ENCODE data around the gene ZSWIM2.
"Not testable (repeated sequence)": the region's sequence is repeated elsewhere in the genome, so short reads cannot be mapped to it uniquely, and the experiment has no call there.

The ZSWIM2 gene

DNA sequence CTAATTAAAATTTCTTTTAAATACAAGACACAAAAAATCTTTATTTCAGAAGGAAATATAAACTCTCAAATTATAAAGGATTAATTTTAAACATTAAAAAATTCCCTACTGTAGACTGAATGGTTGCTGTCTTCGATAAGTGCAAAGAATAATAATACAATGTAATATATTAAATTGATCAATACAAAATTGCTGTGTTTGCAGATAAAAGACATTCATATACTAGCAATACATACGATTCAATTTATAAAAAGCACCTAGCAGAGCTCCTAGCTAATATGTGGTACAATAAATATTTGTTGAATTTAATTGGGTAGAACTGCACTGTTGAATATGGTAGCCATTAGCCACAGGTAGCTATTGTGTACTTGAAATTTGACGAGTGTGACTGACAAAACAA lies 6.6 kb downstream of the ZSWIM2 start:
- DNase-seq (ENCODE audit: extremely low read depth in 1 of 2, low read depth in 1 of 2): no peak

- no peak for DNase-seq (ENCODE audit: extremely low read depth in 1 of 2, low read depth in 1 of 2)
Observed at GRCh38 chr2:186841940-186842339, 7.0 kb downstream of the ZSWIM2 start.

DNA sequence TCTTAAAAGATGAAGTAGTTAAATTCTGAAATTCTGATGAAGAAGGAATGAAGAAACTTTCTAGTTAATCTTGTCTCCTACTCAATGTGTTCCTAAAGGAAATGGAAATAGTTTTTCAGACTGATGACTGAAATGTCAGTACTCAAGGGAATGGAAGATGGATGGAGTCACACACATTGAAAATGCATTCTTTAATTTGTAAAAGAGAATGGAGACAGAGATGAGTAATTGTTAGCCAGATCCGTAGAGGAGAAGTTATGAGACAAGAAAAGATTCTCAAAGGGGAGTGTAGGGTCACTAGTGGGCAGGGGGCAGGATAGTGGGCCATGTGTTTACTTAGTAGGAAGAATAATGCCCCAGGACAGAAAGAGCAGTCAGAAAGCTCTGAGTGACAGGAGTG lies 13.3 kb downstream of the ZSWIM2 start:
- DNase-seq (ENCODE audit: extremely low read depth in 1 of 2, low read depth in 1 of 2): no peak

- no peak for DNase-seq (ENCODE audit: extremely low read depth in 1 of 2, low read depth in 1 of 2)
Observed at GRCh38 chr2:186827862-186828492, 21.0 kb downstream of the ZSWIM2 start.

DNA sequence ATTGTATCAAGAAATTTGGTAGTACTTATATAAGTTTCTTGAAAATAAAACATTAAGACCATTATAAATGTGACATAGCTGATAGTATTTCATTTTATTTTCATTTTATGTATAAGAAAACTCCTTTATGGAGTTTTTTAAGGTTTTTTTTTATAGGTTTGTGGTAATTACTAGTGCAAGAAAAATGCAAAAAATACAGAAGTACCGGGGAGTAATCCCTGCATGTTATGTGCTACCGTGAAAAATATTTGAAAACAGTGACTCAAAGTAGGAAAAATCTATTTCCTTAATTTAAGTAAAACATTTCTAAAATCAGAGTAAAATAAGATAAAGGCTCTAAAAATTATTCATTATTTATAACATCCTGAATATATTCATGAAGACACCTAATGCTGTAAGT lies 21.6 kb downstream of the ZSWIM2 start:
- no peak for DNase-seq (ENCODE audit: extremely low read depth in 1 of 2, low read depth in 1 of 2)

DNA sequence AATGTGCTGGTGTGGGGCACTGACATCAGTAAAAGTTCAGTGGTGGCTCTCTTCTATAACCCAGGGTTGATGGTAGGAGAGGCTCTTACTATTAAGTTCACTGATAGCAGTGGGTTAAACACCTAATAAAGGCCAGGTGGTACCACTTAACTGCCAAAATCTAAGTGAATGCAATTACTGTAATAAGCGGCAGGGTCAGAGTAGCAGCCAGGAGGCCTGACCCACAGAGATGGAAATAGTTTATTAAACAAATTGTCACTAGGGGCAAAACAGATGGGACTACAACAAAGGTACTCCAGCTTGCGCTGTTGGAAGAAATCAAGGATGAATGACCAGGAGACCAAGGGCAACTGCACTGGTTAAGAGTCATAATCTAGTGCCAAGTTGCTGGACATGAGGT lies 26.6 kb downstream of the ZSWIM2 start:
- no peak for DNase-seq (ENCODE audit: extremely low read depth in 1 of 2, low read depth in 1 of 2)

GRCh38 chr2:186820303-186820702 lies 28.7 kb downstream of the ZSWIM2 start:
- no peak for DNase-seq (ENCODE audit: extremely low read depth in 1 of 2, low read depth in 1 of 2)

DNA sequence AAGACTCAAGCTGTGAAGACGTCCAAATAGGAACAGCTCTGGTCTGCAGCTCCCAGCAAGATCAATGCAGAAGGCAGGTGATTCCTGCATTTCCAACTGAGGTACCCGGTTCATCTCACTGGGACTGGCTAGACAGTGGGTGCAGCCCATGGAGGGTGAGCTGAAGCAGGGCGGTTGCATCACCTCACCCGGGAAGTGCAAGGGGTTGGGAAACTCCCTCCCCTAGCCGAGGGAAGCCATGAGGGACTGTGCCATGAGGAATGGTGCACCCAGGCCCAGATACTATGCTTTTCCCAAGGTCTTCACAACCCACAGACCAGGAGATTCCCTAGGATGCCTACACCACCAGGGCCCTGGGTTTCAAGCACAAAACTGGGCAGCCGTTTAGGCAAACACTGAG lies 37.2 kb downstream of the ZSWIM2 start:
- DNase-seq (ENCODE audit: extremely low read depth in 1 of 2, low read depth in 1 of 2): not testable (repeated sequence)

DNA sequence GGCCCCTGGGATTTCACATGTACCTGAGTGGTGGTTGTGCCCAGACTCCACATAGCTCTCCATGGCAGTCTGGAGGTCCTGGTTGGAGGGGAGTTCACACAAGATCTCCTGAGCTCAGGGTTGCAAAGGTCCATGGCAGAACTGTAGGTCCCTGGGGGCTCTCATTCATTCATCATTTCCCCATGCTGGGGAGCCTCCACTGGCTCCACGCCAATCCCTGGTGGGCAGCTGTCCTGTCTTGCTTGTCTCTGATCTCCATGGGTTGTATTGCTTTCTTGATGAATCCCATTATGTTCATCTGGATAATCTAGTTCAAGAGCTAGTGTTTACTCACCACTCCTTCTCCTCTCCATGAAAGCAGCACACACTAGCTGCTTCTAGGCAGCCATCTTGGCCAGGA lies 42.4 kb downstream of the ZSWIM2 start:
- DNase-seq (ENCODE audit: extremely low read depth in 1 of 2, low read depth in 1 of 2): no peak

GRCh38 chr2:186798604-186799003 lies 50.4 kb downstream of the ZSWIM2 start:
- DNase-seq (ENCODE audit: extremely low read depth in 1 of 2, low read depth in 1 of 2): not testable (repeated sequence)

DNA sequence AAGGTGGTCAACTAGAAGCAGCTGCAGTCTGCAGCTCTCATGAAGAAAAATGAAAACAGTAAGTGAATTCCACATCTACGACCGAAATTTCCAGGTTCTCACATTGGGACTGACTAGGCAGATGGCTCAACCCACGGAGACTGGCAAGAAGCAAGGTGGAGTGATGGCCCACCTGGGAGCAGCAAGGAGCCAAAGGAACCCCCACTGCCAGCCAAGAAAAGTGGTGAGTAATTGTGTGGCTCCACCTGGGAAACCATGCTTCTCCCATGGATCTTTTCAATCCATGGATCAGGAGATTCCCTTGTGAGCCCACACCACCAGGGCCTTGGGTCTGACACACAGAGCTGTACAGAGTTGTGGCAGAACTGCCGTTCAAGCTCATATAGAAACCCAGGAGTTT lies 64.0 kb downstream of the ZSWIM2 start:
- no peak for DNase-seq (ENCODE audit: extremely low read depth in 1 of 2, low read depth in 1 of 2)

DNA sequence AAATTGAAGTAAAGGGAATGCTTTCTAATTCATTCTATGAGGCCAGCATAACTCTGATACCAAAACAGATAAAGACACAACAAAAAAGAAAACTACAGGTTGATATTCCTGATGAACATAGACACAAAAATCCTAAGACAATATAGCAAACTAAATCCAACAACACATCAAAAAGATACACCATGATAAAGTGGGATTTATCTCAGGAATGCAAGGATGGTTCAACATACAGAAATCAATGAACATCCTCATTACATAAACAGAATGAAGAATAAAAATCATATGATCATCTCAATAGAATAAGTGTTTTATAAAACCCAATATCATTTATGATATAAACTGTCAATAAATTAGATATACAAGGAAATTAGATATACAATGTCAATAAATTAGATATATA lies 65.7 kb downstream of the ZSWIM2 start:
- no peak for DNase-seq (ENCODE audit: extremely low read depth in 1 of 2, low read depth in 1 of 2)

DNA sequence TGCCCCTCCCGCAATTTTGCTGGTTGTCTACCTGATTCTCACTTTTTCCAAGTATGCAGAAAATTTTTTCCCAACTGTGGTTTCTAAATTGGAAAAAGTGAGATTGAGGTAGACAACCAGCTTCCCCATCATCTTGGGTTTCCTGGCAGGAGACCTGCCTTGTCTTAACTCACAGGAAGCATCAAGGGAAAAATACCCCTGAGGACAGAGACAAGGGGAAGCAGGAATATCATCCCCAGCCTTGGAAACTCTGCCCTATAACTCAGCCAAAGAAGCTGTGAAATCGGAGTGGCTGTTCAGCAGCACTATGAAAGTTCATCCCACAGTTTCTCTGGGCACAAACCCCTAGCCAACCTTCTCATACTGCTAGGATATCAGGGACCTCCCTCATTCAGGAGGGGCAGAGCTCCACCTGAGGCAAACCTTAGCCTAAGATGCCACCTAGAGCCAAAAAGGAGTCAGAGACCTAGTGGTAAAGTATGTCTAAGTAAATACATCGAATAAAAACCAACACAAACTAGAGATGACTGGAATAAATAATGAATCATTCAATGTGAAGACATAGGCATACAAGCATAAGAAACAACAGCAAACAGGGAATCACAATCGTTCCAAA lies 68.2 kb downstream of the ZSWIM2 start:
- DNase-seq (ENCODE audit: extremely low read depth in 1 of 2, low read depth in 1 of 2): no peak

Measured in stimulated activated CD8-positive, alpha-beta memory T cell treated with anti-CD3 and anti-CD28 coated beads, Interleukin-7, amount 100 ng/mL, for 48 hours (primary cell).